Stimulated activated CD4-positive, alpha-beta T cell treated with anti-CD3 and anti-CD28 coated beads, Interleukin-4, amount 100 ng/mL, for 1 hour (primary cell): ENCODE measurements around the gene RSL1D1.

Experiments
- DNase-seq: peaks from one replicate; pipeline ENCODE4 v3.0.0-alpha.2; 2020

RSL1D1 gene

GRCh38 chr16:11851294-11852091 is at the start of gene RSL1D1:
TSS of gene RSL1D1 (minus strand) at chr16:11851542. CDS start at chr16:11851512, 30 bp downstream.
- peak; percentile 90 for DNase-seq

GRCh38 chr16:11901091-11901490 is 49.7 kb upstream of the RSL1D1 start:
- no peak for DNase-seq

GRCh38 chr16:11896486-11897176 is 45.3 kb upstream of the RSL1D1 start:
- no peak for DNase-seq

- DNase-seq: no peak
Measured at GRCh38 chr16:11893571-11893970, 42.2 kb upstream of the RSL1D1 start.

GRCh38 chr16:11892761-11893160 is 41.4 kb upstream of the RSL1D1 start:
- no peak for DNase-seq

- no peak for DNase-seq
Measured at GRCh38 chr16:11890231-11890965, 39.1 kb upstream of the RSL1D1 start.

- no peak for DNase-seq
Measured at GRCh38 chr16:11886881-11887280, 35.5 kb upstream of the RSL1D1 start.

GRCh38 chr16:11884035-11884434 is 32.7 kb upstream of the RSL1D1 start:
- no peak for DNase-seq

GRCh38 chr16:11880007-11880406 is 28.7 kb upstream of the RSL1D1 start:
- no peak for DNase-seq

- DNase-seq: no peak
Measured at GRCh38 chr16:11877374-11877773, 26.0 kb upstream of the RSL1D1 start.

- DNase-seq: no peak
Measured at GRCh38 chr16:11876306-11876705, 25.0 kb upstream of the RSL1D1 start.

- DNase-seq: no peak
Measured at GRCh38 chr16:11875721-11876120, 24.4 kb upstream of the RSL1D1 start.

- no peak for DNase-seq
Measured at GRCh38 chr16:11871193-11871592, 19.9 kb upstream of the RSL1D1 start.

- no peak for DNase-seq
Measured at GRCh38 chr16:11870399-11870798, 19.1 kb upstream of the RSL1D1 start.

- DNase-seq: no peak
Measured at GRCh38 chr16:11869353-11870228, 18.2 kb upstream of the RSL1D1 start.

- DNase-seq: no peak
Measured at GRCh38 chr16:11868412-11868980, 17.2 kb upstream of the RSL1D1 start.

GRCh38 chr16:11862489-11862888 is 11.1 kb upstream of the RSL1D1 start:
- no peak for DNase-seq

- no peak for DNase-seq
Measured at GRCh38 chr16:11857161-11857560, 5.8 kb upstream of the RSL1D1 start.

GRCh38 chr16:11852092-11852809 is 909 bp upstream of the RSL1D1 start:
- no peak for DNase-seq

GRCh38 chr16:11848842-11849241 is 2.5 kb downstream of the RSL1D1 start:
- DNase-seq: no peak

GRCh38 chr16:11844499-11844898 is 6.8 kb downstream of the RSL1D1 start:
- DNase-seq: no peak

GRCh38 chr16:11843861-11844260 is 7.5 kb downstream of the RSL1D1 start:
- DNase-seq: no peak
